ENCODE measurements around the gene TM9SF1.

DNA sequence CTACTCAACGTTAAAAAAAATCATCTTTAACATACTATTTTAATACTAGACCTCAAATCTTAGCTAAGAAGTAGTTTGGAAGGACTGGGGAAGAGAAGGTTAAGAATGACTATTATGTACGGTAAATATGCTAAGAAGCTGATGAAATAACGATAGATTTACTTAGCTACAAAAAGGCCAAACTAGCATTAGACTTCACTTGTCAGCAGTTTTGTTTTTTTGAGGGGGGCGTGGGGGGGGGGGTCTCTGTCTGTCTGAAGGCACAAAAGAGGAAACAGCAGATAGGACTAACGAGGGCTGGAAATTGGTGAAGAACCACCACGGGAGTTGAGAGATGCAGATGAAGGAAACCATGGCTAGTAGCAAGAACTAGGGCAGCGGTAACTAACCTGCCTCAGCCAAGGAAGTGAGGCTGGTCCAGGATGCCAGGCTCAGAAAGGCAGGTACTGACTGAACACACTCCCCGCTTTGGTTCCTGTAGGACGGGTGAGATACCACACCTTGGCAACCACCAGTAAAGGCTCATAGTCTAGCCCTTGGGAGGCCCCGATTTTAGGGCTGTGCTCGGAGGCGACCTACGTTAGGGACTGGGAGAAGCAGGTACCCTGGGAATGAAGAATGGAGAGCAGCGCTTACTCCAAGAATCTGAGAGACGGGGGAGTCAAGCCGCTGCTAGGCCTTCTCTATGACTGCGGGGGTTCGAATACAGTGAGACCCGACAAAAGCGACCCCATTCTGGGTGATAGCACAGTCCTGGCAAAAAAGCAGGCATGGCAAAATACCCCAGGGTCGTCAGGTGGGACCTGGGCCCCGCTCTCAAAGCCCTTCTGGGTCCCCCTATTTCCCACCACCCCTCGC lies 36.3 kb upstream of the TM9SF1 start:
- TF ChIP-seq, protein P1, sequence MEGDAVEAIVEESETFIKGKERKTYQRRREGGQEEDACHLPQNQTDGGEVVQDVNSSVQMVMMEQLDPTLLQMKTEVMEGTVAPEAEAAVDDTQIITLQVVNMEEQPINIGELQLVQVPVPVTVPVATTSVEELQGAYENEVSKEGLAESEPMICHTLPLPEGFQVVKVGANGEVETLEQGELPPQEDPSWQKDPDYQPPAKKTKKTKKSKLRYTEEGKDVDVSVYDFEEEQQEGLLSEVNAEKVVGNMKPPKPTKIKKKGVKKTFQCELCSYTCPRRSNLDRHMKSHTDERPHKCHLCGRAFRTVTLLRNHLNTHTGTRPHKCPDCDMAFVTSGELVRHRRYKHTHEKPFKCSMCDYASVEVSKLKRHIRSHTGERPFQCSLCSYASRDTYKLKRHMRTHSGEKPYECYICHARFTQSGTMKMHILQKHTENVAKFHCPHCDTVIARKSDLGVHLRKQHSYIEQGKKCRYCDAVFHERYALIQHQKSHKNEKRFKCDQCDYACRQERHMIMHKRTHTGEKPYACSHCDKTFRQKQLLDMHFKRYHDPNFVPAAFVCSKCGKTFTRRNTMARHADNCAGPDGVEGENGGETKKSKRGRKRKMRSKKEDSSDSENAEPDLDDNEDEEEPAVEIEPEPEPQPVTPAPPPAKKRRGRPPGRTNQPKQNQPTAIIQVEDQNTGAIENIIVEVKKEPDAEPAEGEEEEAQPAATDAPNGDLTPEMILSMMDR (IDR thresholded peaks at IDR 0.05; ENCODE audit: borderline replicate concordance, extremely low read depth, low read length, poor library complexity, severe bottlenecking) = no peak
- no peak for TF ChIP-seq EZH2 (IDR thresholded peaks at IDR 0.05; ENCODE audit: borderline replicate concordance, low read depth, low read length, severe bottlenecking)
